HepG2 (cell line): ENCODE measurements around the gene LCP2.

Source experiments
- SRF ChIP-seq: IDR thresholded peaks from 2 replicates; pipeline ENCODE4 v1.6.1; 2011; ENCODE audit warnings: mild to moderate bottlenecking, low read depth, low read length, moderate library complexity
- ZBTB1 ChIP-seq: sonication (generic); formaldehyde crosslinking; IDR thresholded peaks from 2 replicates; pipeline ENCODE4 v1.4.0; 2020; ENCODE audit warnings: missing genetic modification reagents, borderline replicate concordance
- TF ChIP-seq, protein P1 (sequence below): sonication (generic); formaldehyde crosslinking; IDR thresholded peaks from 2 replicates; pipeline ENCODE4 v1.9.0; 2022; ENCODE audit warnings: missing genetic modification reagents, mild to moderate bottlenecking, borderline replicate concordance

DNA sequence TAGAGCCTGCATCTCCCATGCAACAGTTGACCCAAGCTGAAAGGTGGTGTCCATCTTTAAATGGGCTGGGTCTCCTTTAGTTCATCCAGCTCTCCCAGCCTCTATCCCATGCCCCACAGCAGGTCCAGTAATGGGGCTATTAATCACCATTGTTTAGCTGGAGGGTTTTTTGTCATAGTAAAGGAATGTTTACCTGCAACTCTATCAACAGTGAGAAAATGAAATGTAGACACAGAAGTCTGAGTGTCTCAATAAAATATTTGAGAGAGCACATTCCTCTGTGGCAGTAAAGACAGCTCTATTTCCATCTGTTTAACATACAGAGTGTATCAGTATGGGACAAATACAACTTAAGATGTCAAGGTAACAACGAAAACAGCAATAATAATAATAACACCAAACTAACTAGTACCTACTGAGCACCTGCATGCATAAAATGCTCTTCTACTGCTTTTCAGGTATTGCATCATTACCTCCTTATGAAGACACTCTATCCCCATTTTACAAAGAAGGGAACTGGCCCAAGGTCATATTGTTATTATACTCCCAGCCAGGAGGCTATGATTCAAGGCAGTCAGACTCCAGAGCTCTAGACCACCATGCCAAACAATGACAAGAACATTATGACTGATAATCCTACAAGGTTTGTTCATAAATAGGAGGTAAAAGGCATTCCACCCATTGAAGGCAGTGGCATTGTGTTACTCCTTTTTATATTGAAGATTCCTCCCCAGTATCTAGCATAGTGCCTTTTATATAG, 85.8 kb downstream of the LCP2 start:
- no peak for TF ChIP-seq SRF
- TF ChIP-seq, protein P1, sequence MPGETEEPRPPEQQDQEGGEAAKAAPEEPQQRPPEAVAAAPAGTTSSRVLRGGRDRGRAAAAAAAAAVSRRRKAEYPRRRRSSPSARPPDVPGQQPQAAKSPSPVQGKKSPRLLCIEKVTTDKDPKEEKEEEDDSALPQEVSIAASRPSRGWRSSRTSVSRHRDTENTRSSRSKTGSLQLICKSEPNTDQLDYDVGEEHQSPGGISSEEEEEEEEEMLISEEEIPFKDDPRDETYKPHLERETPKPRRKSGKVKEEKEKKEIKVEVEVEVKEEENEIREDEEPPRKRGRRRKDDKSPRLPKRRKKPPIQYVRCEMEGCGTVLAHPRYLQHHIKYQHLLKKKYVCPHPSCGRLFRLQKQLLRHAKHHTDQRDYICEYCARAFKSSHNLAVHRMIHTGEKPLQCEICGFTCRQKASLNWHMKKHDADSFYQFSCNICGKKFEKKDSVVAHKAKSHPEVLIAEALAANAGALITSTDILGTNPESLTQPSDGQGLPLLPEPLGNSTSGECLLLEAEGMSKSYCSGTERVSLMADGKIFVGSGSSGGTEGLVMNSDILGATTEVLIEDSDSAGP (CRISPR knock-in tag), result no peak
- no peak for TF ChIP-seq ZBTB1
